Ishikawa (cell line): ENCODE results near the gene COPS4.

Experiments
- CEBPB ChIP-seq: IDR thresholded peaks from 2 replicates; pipeline ENCODE4 v1.6.1; 2012
- CREB1 ChIP-seq: IDR thresholded peaks from 2 replicates; pipeline ENCODE4 v1.6.1; 2012; ENCODE audit warnings: low read depth
- EGR1 ChIP-seq: IDR thresholded peaks from 2 replicates; pipeline ENCODE4 v1.6.1; 2012
- EP300 ChIP-seq: IDR thresholded peaks from 2 replicates; pipeline ENCODE4 v1.6.1; 2012; ENCODE audit warnings: borderline replicate concordance
- FOXM1 ChIP-seq: IDR thresholded peaks from 2 replicates; pipeline ENCODE4 v1.6.1; 2012; ENCODE audit warnings: low read depth, borderline replicate concordance
- MAX ChIP-seq: IDR thresholded peaks from 2 replicates; pipeline ENCODE4 v1.6.1; 2012
- NFIC ChIP-seq: IDR thresholded peaks from 2 replicates; pipeline ENCODE4 v1.6.1; 2012
- RAD21 ChIP-seq: IDR thresholded peaks from 2 replicates; pipeline ENCODE4 v1.6.1; 2012; ENCODE audit warnings: low read depth
- REST ChIP-seq: IDR thresholded peaks from 2 replicates; pipeline ENCODE4 v1.6.1; 2012; ENCODE audit warnings: low read depth, mild to moderate bottlenecking
- TAF1 ChIP-seq: IDR thresholded peaks from 2 replicates; pipeline ENCODE4 v1.6.1; 2012; ENCODE audit warnings: low read depth, mild to moderate bottlenecking
- TCF12 ChIP-seq: IDR thresholded peaks from 2 replicates; pipeline ENCODE4 v1.6.1; 2012; ENCODE audit warnings: low read depth
- TEAD4 ChIP-seq: IDR thresholded peaks from 2 replicates; pipeline ENCODE4 v1.6.1; 2012
- USF1 ChIP-seq: IDR thresholded peaks from 2 replicates; pipeline ENCODE4 v1.6.1; 2012
- YY1 ChIP-seq: IDR thresholded peaks from 2 replicates; pipeline ENCODE4 v1.6.1; 2012; ENCODE audit warnings: low read depth
- ZBTB7A ChIP-seq: IDR thresholded peaks from 2 replicates; pipeline ENCODE4 v1.6.1; 2012; ENCODE audit warnings: low read depth

COPS4 gene

GRCh38 chr4:83112678-83113428, 77.9 kb downstream of the COPS4 start:
- TF ChIP-seq YY1 (no peak), ZBTB7A (no peak), NFIC (no peak), MAX (no peak), USF1 (no peak), REST (no peak), CREB1 (no peak), RAD21 (no peak), TEAD4 (no peak), TAF1 (no peak), FOXM1 (no peak), EGR1 (no peak), TCF12 (no peak), EP300 (no peak), CEBPB (no peak)

- TF ChIP-seq USF1 (no peak), REST (no peak), MAX (no peak), EGR1 (no peak), FOXM1 (no peak), YY1 (no peak), RAD21 (no peak), CREB1 (no peak), TCF12 (no peak), NFIC (no peak), CEBPB (no peak)
These were observed 78.4 kb downstream of the COPS4 start for GRCh38 chr4:83113429-83113786.

GRCh38 chr4:83114576-83114975, 79.6 kb downstream of the COPS4 start, which contains the start of gene PLAC8:
Gene PLAC8 (minus strand): TSS chr4:83114729. CDS start chr4:83107921, 6,808 bp downstream.
- no peak for TF ChIP-seq NFIC
- no peak for TF ChIP-seq CEBPB
- no peak for TF ChIP-seq EGR1
- TF ChIP-seq FOXM1: no peak
- TF ChIP-seq TAF1: no peak
- TF ChIP-seq REST: no peak
- no peak for TF ChIP-seq MAX
- TF ChIP-seq EP300: no peak
- no peak for TF ChIP-seq TEAD4
- no peak for TF ChIP-seq YY1
- TF ChIP-seq CREB1: no peak

- TF ChIP-seq TCF12 (no peak), EGR1 (no peak), EP300 (no peak), ZBTB7A (no peak), YY1 (no peak), CEBPB (no peak), RAD21 (no peak), NFIC (no peak), FOXM1 (no peak), TEAD4 (no peak), MAX (no peak), USF1 (no peak)
These were observed 80.0 kb downstream of the COPS4 start for GRCh38 chr4:83115000-83115399.
